ENCODE results near the gene CHMP5.

GRCh38 chr9:33277484-33277883 is 12.6 kb downstream of the CHMP5 start:
- TF ChIP-seq, protein P1, sequence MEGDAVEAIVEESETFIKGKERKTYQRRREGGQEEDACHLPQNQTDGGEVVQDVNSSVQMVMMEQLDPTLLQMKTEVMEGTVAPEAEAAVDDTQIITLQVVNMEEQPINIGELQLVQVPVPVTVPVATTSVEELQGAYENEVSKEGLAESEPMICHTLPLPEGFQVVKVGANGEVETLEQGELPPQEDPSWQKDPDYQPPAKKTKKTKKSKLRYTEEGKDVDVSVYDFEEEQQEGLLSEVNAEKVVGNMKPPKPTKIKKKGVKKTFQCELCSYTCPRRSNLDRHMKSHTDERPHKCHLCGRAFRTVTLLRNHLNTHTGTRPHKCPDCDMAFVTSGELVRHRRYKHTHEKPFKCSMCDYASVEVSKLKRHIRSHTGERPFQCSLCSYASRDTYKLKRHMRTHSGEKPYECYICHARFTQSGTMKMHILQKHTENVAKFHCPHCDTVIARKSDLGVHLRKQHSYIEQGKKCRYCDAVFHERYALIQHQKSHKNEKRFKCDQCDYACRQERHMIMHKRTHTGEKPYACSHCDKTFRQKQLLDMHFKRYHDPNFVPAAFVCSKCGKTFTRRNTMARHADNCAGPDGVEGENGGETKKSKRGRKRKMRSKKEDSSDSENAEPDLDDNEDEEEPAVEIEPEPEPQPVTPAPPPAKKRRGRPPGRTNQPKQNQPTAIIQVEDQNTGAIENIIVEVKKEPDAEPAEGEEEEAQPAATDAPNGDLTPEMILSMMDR (IDR thresholded peaks at IDR 0.05 in 2 of 3, conservative IDR thresholded peaks at IDR 0.05 in 1 of 3; ENCODE audit: borderline replicate concordance in 1 of 3, insufficient read depth in 1 of 3, low read depth in 2 of 3, low read length in 2 of 3) = no peak
- no peak for TF ChIP-seq SP1 (IDR thresholded peaks at IDR 0.05; ENCODE audit: low read depth)
- TF ChIP-seq CEBPB (IDR thresholded peaks at IDR 0.05; ENCODE audit: low read depth) = no peak
- no peak for TF ChIP-seq EZH2phosphoT487 (IDR thresholded peaks at IDR 0.05; ENCODE audit: borderline replicate concordance)
- TF ChIP-seq, protein P2, sequence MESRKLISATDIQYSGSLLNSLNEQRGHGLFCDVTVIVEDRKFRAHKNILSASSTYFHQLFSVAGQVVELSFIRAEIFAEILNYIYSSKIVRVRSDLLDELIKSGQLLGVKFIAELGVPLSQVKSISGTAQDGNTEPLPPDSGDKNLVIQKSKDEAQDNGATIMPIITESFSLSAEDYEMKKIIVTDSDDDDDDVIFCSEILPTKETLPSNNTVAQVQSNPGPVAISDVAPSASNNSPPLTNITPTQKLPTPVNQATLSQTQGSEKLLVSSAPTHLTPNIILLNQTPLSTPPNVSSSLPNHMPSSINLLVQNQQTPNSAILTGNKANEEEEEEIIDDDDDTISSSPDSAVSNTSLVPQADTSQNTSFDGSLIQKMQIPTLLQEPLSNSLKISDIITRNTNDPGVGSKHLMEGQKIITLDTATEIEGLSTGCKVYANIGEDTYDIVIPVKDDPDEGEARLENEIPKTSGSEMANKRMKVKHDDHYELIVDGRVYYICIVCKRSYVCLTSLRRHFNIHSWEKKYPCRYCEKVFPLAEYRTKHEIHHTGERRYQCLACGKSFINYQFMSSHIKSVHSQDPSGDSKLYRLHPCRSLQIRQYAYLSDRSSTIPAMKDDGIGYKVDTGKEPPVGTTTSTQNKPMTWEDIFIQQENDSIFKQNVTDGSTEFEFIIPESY (IDR thresholded peaks at IDR 0.05; ENCODE audit: extremely low read depth, insufficient replicate concordance, low read length) = no peak
- TF ChIP-seq YY1 (IDR thresholded peaks at IDR 0.05; ENCODE audit: extremely low read depth, insufficient replicate concordance, low read depth, low read length) = no peak
- no peak for TF ChIP-seq REST (IDR thresholded peaks at IDR 0.05; ENCODE audit: low read depth)
- TF ChIP-seq CBX3 (IDR thresholded peaks at IDR 0.05; ENCODE audit: low read depth) = no peak
- TF ChIP-seq, protein P3, sequence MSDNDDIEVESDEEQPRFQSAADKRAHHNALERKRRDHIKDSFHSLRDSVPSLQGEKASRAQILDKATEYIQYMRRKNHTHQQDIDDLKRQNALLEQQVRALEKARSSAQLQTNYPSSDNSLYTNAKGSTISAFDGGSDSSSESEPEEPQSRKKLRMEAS (IDR thresholded peaks at IDR 0.05) = no peak
- no peak for TF ChIP-seq POLR2A (IDR thresholded peaks at IDR 0.05; ENCODE audit: borderline replicate concordance, extremely low read depth, insufficient read depth, insufficient read length)
- TF ChIP-seq SRF (IDR thresholded peaks at IDR 0.05; ENCODE audit: low read depth) = no peak
- no peak for TF ChIP-seq SIN3A (IDR thresholded peaks at IDR 0.05; ENCODE audit: low read depth)
- no peak for TF ChIP-seq EZH2 (IDR thresholded peaks at IDR 0.05)

Data from HCT116 (cell line).